Transverse colon (tissue), 3 donors: ENCODE measurements around the gene AGBL4.

ENCODE experiments used
- CTCF ChIP-seq, 5 experiments: fragments of 200-600 bp in 3 of 5; fragments of 450-650 bp in 2 of 5; sonication (generic) in 3 of 5; IDR thresholded peaks; 1 replicate in 2 of 5; 2 replicates in 3 of 5; pipeline ENCODE4 v1.5.1; 2016 to 2017; ENCODE audit warnings: antibody characterized with exemption in 5 of 5, inconsistent platforms in 3 of 5, mild to moderate bottlenecking in 2 of 5, moderate library complexity in 1 of 5
- POLR2A ChIP-seq: fragments of 450-650 bp; IDR thresholded peaks from one replicate; pipeline ENCODE4 v1.6.1; 2016; ENCODE audit warnings: antibody characterized with exemption, mild to moderate bottlenecking, moderate library complexity

DNA sequence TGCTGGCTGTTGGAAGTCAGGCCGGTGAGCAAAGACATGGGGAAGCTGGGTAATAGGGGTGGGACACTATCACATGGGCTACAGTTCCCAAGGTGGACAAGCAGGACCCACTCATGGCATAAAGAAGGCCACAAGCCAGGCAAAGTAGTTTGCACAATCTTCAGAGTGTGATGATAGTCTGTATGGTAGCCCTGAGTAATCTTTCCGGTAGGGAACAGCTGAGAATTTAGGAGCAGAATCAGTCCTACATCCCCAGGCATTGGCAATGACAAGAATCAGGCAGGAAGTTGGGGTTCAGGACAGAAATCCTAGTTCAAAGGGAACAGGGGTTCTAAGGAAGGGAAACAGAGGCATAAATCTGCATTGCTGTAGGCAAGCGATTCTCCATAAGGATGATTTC lies 1527.8 kb downstream of the AGBL4 start:
- TF ChIP-seq CTCF (IDR thresholded peaks at IDR 0.05) (no peak), POLR2A (no peak)
